Heart left ventricle (tissue), 16 donors: ENCODE data around the gene PARN. TPM values are rescaled to one million over a fixed set of nuclear protein-coding genes. Genes with fewer than 3 reads are reported as not detected.
A peak's percentile ranks its signal among the peaks of the same experiment; 100 is the strongest.
"Not testable (repeated sequence)": the region's sequence is repeated elsewhere in the genome, so short reads cannot be mapped to it uniquely, and the experiment has no call there.

Experiments
- ATAC-seq, 4 donors: fragments of 200-7000 bp; cut with Tn5 transposase; one replicate each; pipeline ENCODE4 v1.9.1; 2020 to 2022; ENCODE audit warnings: moderate library complexity in 4 of 4, mild to moderate bottlenecking in 3 of 4, moderate number of reproducible peaks in 1 of 4
- DNase-seq, 5 donors: peaks; one replicate each; pipeline ENCODE4 v3.0.0-alpha.2; 2020
- H3K27ac ChIP-seq, 12 donors: fragments of 200-600 bp; sonication (generic) in 4 of 12; one replicate each; pipeline versions ENCODE4 v1.5.0 to v1.8.0; 2016 to 2022; ENCODE audit warnings: mild to moderate bottlenecking in 2 of 12
- H3K27me3 ChIP-seq, 9 donors: fragments of 200-600 bp; sonication (generic) in 2 of 9; one replicate each; pipeline versions ENCODE4 v1.5.1 to v1.8.0; 2016 to 2022; ENCODE audit warnings: mild to moderate bottlenecking in 3 of 9
- H3K36me3 ChIP-seq, 9 donors: fragments of 200-600 bp; sonication (generic) in 2 of 9; one replicate each; pipeline versions ENCODE4 v1.5.0 to v1.8.0; 2018 to 2022; ENCODE audit warnings: mild to moderate bottlenecking in 2 of 9
- H3K4me1 ChIP-seq, 12 donors: fragments of 200-600 bp; sonication (generic) in 4 of 12; one replicate each; pipeline versions ENCODE4 v1.5.0 to v1.8.0; 2016 to 2022; ENCODE audit warnings: mild to moderate bottlenecking in 3 of 12
- H3K4me3 ChIP-seq, 12 donors: fragments of 200-600 bp; sonication (generic) in 4 of 12; one replicate each; pipeline versions ENCODE4 v1.5.0 to v1.8.0; 2017 to 2022; ENCODE audit warnings: mild to moderate bottlenecking in 9 of 12, moderate library complexity in 4 of 12
- H3K9me3 ChIP-seq, 12 donors: fragments of 200-600 bp; sonication (generic) in 4 of 12; one replicate each; pipeline versions ENCODE4 v1.5.0 to v1.8.0; 2016 to 2022; ENCODE audit warnings: mild to moderate bottlenecking in 1 of 12
- POLR2A ChIP-seq, 2 donors: fragments of 450-650 bp; IDR thresholded peaks; one replicate each; pipeline ENCODE4 v1.6.1; 2017; ENCODE audit warnings: antibody characterized with exemption in 2 of 2, mild to moderate bottlenecking in 2 of 2, moderate library complexity in 2 of 2
- WGBS, 4 donors: extraction: QIAGEN DNeasy Blood & Tissue Kit in 2 of 4; methylation state at CpG; one replicate each; pipeline versions ENCODE4 v1.1.5 to v1.1.7; 2013 to 2018; 5-methylcytosine and 5-hydroxymethylcytosine counted together
- intact Hi-C, 10 donors: fragments of 100-400 bp; cut with DNase I; formaldehyde crosslinking; loops; one replicate each; pipeline versions ENCODE4 v1.11.1 to v1.14.2; 2022
- polyA plus RNA-seq, 2 donors: library from polyadenylated mRNA; stranded (reverse); fragments of 200-250 nt; gene quantifications; one replicate each; pipeline ENCODE4 v1.2.3, GENCODE V29; 2013
- total RNA-seq, 9 donors: library from RNA; depleted of rRNA in 2 of 9; stranded (reverse); fragments of >200 nt in 2 of 9; fragmentation: NEBNext Ultra II Directional in 3 of 9; extraction: Animal tissue kit (Norgen Biotek cat#: 25700) in 3 of 9; gene quantifications; one replicate each; pipeline versions ENCODE4 v1.1.0 to v1.2.4, GENCODE V29; 2016 to 2023
- TF ChIP-seq, protein P1 (sequence below), 12 donors: fragments of 200-600 bp; sonication (generic) in 4 of 12; IDR thresholded peaks; one replicate each; pipeline versions ENCODE4 v1.5.0 to v1.8.0; 2018 to 2022; ENCODE audit warnings: antibody characterized with exemption in 12 of 12, mild to moderate bottlenecking in 5 of 12
- donor health status: ischemic (EF 13 %, LVEDD 7.1; RV severe dilation, severe dysfunction).
- donor health status: healthy with polysubstance abuse.
- donor health status: DM: no; HTN: yes; CAD: no.
- donor health status: DM: no; HTN: no; CAD: no.
- donor health status: ischemic (EF 25% LVEDD 6.9; RV normal size, moderate dysfunction).
- donor health status: ischemic (EF 25% LVEDD 5.7; RV mildly dilated, moderate dysfunction).
- donor health status: healthy.
- donor health status: DM: yes; HTN: yes; CAD: no.
- donor health status: ischemic (EF 35%, LVEDD 5.7; RV mildly dilated, moderate dysfunction).
- donor health status: nonischemic (EF 11% LVEDD 7.7; RV severe dilation, severe dysfunction).
- donor health status: DM: yes; HTN: yes; CAD: no.
- donor health status: PGD.
- donor health status: ischemic (EF 29% LVEDD 5.4; RV normal size, mild dysfunction).
- donor health status: nonischemic (EF 23%, LVEDD 6.1; RV moderate dilation, normal function).

Gene PARN
- total and polyA plus RNA-seq, 11 donors = 7.7 to 25.9 (median 19.8) TPM

DNA sequence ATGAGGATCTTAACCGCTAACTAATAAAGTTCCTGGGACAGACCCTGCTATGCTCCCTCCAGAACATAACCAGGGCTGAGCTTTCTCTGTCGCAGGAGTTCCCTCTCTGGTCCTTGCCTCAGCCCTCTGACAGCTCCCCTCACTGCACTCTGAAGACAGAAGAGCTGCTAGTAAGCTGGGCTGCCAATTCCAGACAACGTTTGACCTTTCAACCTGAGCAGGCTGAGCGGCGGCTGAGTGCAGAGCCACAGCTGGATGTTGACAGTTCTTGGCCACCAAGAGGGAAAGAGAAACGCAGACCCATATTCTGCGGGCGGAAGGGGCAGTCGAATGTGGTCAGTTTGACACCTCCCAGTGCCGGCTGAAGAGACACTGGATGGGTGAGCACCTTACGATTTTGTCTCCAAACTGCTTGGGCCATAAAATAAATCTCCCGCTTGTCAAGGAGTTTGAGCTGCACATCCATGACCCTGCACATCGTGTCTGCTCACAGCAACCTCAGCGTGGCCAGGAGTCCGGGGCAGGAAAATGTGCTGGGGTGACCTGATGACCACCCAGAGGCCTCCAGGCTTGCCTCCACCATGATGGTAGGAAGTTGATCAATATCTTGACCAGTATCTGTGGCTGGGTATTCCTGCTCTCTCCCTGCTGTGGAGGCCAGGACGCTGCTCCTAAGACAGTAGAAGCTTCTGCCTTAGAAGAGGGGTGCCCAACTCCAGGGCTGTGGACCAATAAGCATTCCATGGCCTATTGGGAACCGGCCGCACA is 209.2 kb downstream of the PARN start:
- Histone ChIP-seq H3K27ac (no peak overlapping the region), H3K4me3 (no peak overlapping the region), H3K9me3 (peaks cover 0 to 7% (median 0%) of the 10 kb centered on the region in 12 donors), H3K4me1 (peaks cover 0 to 26% (median 9%) of the 10 kb centered on the region in 12 donors), H3K36me3 (no peaks in the 10 kb centered on the region), H3K27me3 (no peaks in the 10 kb centered on the region)
- ATAC-seq = no peak
- TF ChIP-seq, protein P1, sequence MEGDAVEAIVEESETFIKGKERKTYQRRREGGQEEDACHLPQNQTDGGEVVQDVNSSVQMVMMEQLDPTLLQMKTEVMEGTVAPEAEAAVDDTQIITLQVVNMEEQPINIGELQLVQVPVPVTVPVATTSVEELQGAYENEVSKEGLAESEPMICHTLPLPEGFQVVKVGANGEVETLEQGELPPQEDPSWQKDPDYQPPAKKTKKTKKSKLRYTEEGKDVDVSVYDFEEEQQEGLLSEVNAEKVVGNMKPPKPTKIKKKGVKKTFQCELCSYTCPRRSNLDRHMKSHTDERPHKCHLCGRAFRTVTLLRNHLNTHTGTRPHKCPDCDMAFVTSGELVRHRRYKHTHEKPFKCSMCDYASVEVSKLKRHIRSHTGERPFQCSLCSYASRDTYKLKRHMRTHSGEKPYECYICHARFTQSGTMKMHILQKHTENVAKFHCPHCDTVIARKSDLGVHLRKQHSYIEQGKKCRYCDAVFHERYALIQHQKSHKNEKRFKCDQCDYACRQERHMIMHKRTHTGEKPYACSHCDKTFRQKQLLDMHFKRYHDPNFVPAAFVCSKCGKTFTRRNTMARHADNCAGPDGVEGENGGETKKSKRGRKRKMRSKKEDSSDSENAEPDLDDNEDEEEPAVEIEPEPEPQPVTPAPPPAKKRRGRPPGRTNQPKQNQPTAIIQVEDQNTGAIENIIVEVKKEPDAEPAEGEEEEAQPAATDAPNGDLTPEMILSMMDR (IDR thresholded peaks at IDR 0.05) = no peak
- TF ChIP-seq POLR2A (IDR thresholded peaks at IDR 0.05) = no peak
- peak in 1 of 5 donors; percentile 45 for DNase-seq
- WGBS, 4 donors = 69 to 83% (median 78%) methylated on average over 13 to 18 of the region's 18 CpGs
- intact Hi-C loops = loop anchor here in 1 of 10 donors (10.0 kb wide), 1 partner anchor 116 kb away; no protein-coding TSS in a partner anchor

DNA sequence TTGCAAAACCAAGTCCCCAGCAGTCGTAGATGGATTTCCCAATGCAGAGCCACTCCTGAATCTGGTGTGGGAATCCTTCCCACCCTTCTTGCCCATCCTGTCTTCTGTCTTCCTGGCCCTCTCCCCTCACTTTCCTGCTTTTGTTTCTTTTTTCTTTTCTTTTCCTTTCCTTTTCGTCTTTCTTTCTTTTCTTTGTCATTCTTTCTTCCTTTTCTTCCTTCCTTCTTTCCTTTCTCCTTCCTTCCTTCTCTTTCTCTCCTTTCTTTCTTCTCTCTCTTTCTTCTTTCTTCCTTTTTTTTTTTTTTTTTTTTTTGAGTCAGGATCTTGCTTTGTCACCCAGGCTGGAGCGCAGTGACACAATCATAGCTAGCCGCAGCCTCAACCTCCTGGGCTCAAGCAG is 209.8 kb downstream of the PARN start:
- H3K27ac ChIP-seq, H3K36me3 ChIP-seq, H3K27me3 ChIP-seq, DNase-seq, H3K4me3 ChIP-seq, ATAC-seq, H3K9me3 ChIP-seq: not testable (repeated sequence)
- intact Hi-C loops = loop anchor here in 1 of 10 donors (10.0 kb wide), 1 partner anchor 115 kb away; no protein-coding TSS in a partner anchor
- 80 to 88% (median 87%) methylated on average over 4 of the region's 4 CpGs for WGBS, 4 donors
- H3K4me1 ChIP-seq = peaks cover 0 to 26% (median 9%) of the 10 kb centered on the region in 12 donors

DNA sequence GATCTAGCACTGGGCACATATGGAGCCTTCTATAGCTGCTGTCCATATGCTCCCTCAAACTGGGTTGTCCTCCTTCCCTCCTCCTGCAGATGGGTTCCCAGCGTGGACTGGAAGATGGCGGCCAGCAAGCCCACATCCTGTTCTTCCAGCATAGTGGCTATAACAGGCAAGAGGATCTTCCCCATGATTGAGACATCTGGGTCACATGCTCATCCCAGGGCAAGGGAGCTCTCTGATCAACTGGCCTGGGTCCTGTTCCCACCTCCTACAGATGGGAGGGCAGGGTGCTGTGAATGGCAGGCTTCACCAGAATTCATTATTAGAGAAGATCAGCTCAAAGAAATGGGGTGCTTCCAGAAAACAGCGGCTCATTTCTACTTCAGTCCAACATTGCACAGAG is 210.2 kb downstream of the PARN start:
- intact Hi-C loops = loop anchor here in 3 of 10 donors (5.0 to 10.0 kb wide), 3 partner anchors 67 to 115 kb away; no protein-coding TSS in a partner anchor
- ATAC-seq (no peak), DNase-seq (no peak)
- Histone ChIP-seq H3K4me1 (peaks cover 0 to 26% (median 9%) of the 10 kb centered on the region in 12 donors), H3K4me3 (no peak overlapping the region), H3K27me3 (no peaks in the 10 kb centered on the region), H3K27ac (no peak overlapping the region), H3K36me3 (no peaks in the 10 kb centered on the region), H3K9me3 (peaks cover 0 to 7% (median 0%) of the 10 kb centered on the region in 12 donors)
- 93 to 100% (median 95%) methylated on average over 3 of the region's 3 CpGs for WGBS, 4 donors
- no peak for TF ChIP-seq POLR2A (IDR thresholded peaks at IDR 0.05)
- TF ChIP-seq, protein P1 (IDR thresholded peaks at IDR 0.05) = no peak

DNA sequence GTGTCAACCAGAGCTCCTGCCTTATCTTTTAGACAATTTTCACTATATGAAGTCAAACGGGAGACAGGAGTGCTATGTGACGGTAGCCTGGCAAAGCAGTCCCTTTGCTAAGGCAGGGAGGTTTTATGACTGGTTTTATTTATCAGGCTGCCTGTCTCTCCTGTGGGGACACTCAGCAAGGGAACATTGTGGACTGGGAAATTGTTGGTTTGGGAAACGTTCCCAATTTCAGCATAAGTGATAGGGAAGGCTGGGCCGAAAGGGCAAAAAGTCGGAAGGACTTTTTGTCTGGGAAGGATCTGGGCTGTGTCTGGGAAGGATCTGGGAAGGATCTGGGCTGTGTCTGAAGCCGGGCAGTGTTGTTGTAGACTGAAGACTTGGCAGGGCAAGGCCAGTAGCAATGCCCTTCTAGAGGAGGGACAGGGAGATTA is 211.2 kb downstream of the PARN start:
- 16 to 32% (median 21%) methylated on average over 6 of the region's 6 CpGs for WGBS, 4 donors
- TF ChIP-seq POLR2A (IDR thresholded peaks at IDR 0.05) = no peak
- TF ChIP-seq, protein P1 (IDR thresholded peaks at IDR 0.05) = no peak
- peak overlapping the region in 3 of 12 donors; percentile 16 to 22 (median 20) for H3K4me3 ChIP-seq
- no peaks in the 10 kb centered on the region for H3K36me3 ChIP-seq
- H3K27ac ChIP-seq = peak overlapping the region; percentile 58 to 85 (median 69)
- intact Hi-C loops = loop anchor here in 3 of 10 donors (5.0 to 10.0 kb wide), 3 partner anchors 68 to 114 kb away; no protein-coding TSS in a partner anchor
- H3K4me1 ChIP-seq = peaks cover 0 to 26% (median 9%) of the 10 kb centered on the region in 12 donors
- peak; percentile 87 to 90 (median 88) for ATAC-seq
- DNase-seq = peak in 3 of 5 donors; percentile 23 to 64 (median 43)
- peaks cover 0 to 7% (median 0%) of the 10 kb centered on the region in 12 donors for H3K9me3 ChIP-seq
- no peaks in the 10 kb centered on the region for H3K27me3 ChIP-seq
